ENCODE measurements around the gene RYR1.

RYR1 gene

DNA sequence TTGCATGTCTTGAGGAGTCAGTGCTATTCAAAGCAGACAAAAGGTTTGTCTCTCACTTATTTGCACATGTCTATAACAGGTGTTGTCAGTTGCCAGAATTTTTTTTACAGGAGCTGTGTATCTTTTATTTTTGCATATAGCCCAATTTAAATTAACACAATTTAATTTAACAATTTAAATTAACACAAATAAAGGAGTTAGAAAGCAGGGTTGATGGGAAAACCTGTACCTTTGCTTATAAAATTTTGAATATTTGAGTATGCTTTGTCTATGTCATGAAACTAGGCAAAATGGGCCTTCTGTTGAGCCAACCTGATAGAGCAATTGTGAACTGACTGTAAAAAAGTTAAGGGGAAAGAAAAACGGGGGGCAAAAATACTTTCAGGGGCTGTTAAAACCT is 106.3 kb downstream of the RYR1 start:
- H2AFZ ChIP-seq (ENCODE audit: low read depth, low read length), result no peak overlapping the region
- no peaks in the 10 kb centered on the region for H3K79me2 ChIP-seq (ENCODE audit: low read length)
- H3K27ac ChIP-seq (ENCODE audit: low read length), result no peak overlapping the region
- peaks cover 19% of the 10 kb centered on the region for H3K4me1 ChIP-seq (ENCODE audit: low read length)
- H3K36me3 ChIP-seq (replicated peaks; ENCODE audit: low read depth, low read length), result peaks cover 9% of the 10 kb centered on the region
- H3K9ac ChIP-seq (ENCODE audit: low read length), result no peak overlapping the region
- H4K20me1 ChIP-seq (ENCODE audit: insufficient read depth, low read length), result no peaks in the 10 kb centered on the region
- peaks cover 6% of the 10 kb centered on the region; the same call in 1 of the 2 replicates for H3K27me3 ChIP-seq (ENCODE audit: low read depth, low read length)
- H3K9me3 ChIP-seq (ENCODE audit: insufficient read depth, low read length), result peaks cover 10% of the 10 kb centered on the region
- TF ChIP-seq EZH2phosphoT487 (IDR thresholded peaks at IDR 0.05; ENCODE audit: low read depth), result no peak
- TF ChIP-seq, protein P1, sequence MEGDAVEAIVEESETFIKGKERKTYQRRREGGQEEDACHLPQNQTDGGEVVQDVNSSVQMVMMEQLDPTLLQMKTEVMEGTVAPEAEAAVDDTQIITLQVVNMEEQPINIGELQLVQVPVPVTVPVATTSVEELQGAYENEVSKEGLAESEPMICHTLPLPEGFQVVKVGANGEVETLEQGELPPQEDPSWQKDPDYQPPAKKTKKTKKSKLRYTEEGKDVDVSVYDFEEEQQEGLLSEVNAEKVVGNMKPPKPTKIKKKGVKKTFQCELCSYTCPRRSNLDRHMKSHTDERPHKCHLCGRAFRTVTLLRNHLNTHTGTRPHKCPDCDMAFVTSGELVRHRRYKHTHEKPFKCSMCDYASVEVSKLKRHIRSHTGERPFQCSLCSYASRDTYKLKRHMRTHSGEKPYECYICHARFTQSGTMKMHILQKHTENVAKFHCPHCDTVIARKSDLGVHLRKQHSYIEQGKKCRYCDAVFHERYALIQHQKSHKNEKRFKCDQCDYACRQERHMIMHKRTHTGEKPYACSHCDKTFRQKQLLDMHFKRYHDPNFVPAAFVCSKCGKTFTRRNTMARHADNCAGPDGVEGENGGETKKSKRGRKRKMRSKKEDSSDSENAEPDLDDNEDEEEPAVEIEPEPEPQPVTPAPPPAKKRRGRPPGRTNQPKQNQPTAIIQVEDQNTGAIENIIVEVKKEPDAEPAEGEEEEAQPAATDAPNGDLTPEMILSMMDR (IDR thresholded peaks at IDR 0.05; ENCODE audit: low read depth, low read length), result no peak
- H3K4me2 ChIP-seq (ENCODE audit: low read length), result no peak overlapping the region
- no peak overlapping the region for H3K4me3 ChIP-seq (ENCODE audit: low read length)

DNA sequence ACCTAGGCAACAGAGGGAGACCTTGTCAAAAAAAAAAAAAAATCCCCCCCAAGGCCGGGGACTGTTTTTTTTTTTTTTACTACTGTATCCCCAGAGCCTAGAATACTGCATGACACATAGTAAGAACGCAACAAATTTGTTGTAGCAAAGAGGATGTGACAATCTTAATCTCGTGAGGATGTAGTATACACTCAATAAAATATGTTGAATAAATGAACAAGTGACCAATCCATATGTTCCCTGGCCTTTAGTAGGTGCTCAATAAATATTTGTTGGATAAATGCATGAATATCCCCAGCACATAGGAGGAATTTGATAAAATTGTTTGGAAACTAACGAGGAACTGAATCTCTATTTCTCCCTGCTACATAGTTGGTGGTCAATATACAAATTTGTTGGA is 108.5 kb downstream of the RYR1 start:
- no peak overlapping the region for H3K4me2 ChIP-seq (ENCODE audit: low read length)
- H3K27me3 ChIP-seq (ENCODE audit: low read depth, low read length), result no peaks in the 10 kb centered on the region
- no peak overlapping the region for H3K27ac ChIP-seq (ENCODE audit: low read length)
- H3K79me2 ChIP-seq (ENCODE audit: low read length), result no peaks in the 10 kb centered on the region
- peaks cover 26% of the 10 kb centered on the region for H3K4me1 ChIP-seq (ENCODE audit: low read length)
- H4K20me1 ChIP-seq (ENCODE audit: insufficient read depth, low read length), result no peaks in the 10 kb centered on the region
- H3K9me3 ChIP-seq (ENCODE audit: insufficient read depth, low read length), result no peaks in the 10 kb centered on the region
- no peak overlapping the region for H3K4me3 ChIP-seq (ENCODE audit: low read length)
- no peaks in the 10 kb centered on the region for H3K36me3 ChIP-seq (replicated peaks; ENCODE audit: low read depth, low read length)
- TF ChIP-seq, protein P1 (IDR thresholded peaks at IDR 0.05; ENCODE audit: low read depth, low read length), result no peak
- no peak for TF ChIP-seq EZH2phosphoT487 (IDR thresholded peaks at IDR 0.05; ENCODE audit: low read depth)
- no peak overlapping the region for H3K9ac ChIP-seq (ENCODE audit: low read length)
- no peak overlapping the region for H2AFZ ChIP-seq (ENCODE audit: low read depth, low read length)

DNA sequence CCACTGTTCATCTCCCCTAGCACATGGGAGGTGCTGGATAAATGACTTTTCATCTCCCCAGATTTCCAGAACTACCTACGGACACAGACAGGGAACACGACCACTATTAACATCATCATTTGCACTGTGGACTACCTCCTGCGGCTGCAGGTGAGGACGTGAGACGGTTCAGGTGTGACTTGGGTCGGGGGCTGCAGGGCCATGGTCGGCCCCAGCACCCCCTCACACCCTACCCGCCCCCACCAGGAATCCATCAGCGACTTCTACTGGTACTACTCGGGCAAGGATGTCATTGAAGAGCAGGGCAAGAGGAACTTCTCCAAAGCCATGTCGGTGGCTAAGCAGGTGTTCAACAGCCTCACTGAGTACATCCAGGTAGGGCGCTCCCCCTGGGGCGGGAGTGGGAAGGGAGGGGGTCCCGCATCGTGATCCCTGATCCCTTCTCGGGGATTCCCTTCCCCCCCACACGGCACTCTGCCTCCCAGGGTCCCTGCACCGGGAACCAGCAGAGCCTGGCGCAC is 109.9 kb downstream of the RYR1 start:
- Histone ChIP-seq H3K4me2 (ENCODE audit: low read length) (peak overlapping the region; percentile 86; the same call in 1 of the 2 replicates), H2AFZ (ENCODE audit: low read depth, low read length) (no peak overlapping the region), H3K4me1 (ENCODE audit: low read length) (peaks cover 39% of the 10 kb centered on the region), H3K9ac (ENCODE audit: low read length) (no peak overlapping the region), H3K27ac (ENCODE audit: low read length) (no peak overlapping the region), H4K20me1 (ENCODE audit: insufficient read depth, low read length) (no peaks in the 10 kb centered on the region), H3K27me3 (ENCODE audit: low read depth, low read length) (peaks cover 6% of the 10 kb centered on the region; the same call in 1 of the 2 replicates), H3K4me3 (ENCODE audit: low read length) (peak overlapping the region; percentile 74), H3K36me3 (replicated peaks; ENCODE audit: low read depth, low read length) (no peaks in the 10 kb centered on the region), H3K79me2 (ENCODE audit: low read length) (no peaks in the 10 kb centered on the region), H3K9me3 (ENCODE audit: insufficient read depth, low read length) (no peaks in the 10 kb centered on the region)
- TF ChIP-seq, protein P1 (IDR thresholded peaks at IDR 0.05; ENCODE audit: low read depth, low read length), result no peak
- no peak for TF ChIP-seq EZH2phosphoT487 (IDR thresholded peaks at IDR 0.05; ENCODE audit: low read depth)

DNA sequence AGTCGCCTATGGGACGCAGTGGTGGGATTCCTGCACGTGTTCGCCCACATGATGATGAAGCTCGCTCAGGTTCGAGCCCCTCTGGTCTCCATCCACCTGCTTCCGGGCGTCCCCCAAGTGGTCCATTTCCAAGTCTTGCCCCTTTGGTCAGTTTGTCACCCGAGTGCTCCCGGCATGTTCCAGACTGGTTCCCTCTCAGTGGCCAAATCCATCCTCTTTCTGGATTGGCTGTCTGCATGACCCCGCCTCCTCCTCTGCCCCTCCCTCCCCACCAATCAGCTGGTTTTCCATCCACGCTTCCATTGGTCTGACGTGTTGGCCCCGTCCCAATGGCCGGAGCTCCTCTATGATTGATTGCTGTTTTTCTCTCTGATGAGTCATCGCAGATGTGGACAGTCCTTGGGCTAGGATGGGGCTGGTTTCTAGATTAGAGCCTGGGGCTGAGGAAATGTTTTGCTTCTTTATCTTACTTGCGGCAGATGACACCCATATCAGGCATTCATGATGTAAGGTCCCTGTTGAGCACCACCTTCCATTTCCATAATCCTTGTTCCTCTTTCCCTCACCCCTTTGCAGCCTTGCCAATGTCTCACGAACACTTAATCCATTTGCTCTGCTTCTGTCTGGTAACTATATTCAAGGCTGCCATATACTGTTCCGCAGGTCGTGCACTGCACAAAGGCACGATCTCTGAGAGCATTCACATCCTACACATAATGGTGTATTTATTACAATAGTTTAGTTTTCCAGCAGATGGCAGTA is 110.5 kb downstream of the RYR1 start:
- no peaks in the 10 kb centered on the region for H4K20me1 ChIP-seq (ENCODE audit: insufficient read depth, low read length)
- H3K4me2 ChIP-seq (ENCODE audit: low read length), result peak overlapping the region; percentile 86
- TF ChIP-seq EZH2phosphoT487 (IDR thresholded peaks at IDR 0.05; ENCODE audit: low read depth), result no peak
- TF ChIP-seq, protein P1 (IDR thresholded peaks at IDR 0.05; ENCODE audit: low read depth, low read length), result peak; percentile 94
- peak overlapping the region; percentile 76 for H2AFZ ChIP-seq (ENCODE audit: low read depth, low read length)
- H3K9me3 ChIP-seq (ENCODE audit: insufficient read depth, low read length), result no peaks in the 10 kb centered on the region
- peak overlapping the region; percentile 50 for H3K9ac ChIP-seq (ENCODE audit: low read length)
- H3K4me3 ChIP-seq (ENCODE audit: low read length), result peak overlapping the region; percentile 74
- peaks cover 6% of the 10 kb centered on the region; the same call in 1 of the 2 replicates for H3K27me3 ChIP-seq (ENCODE audit: low read depth, low read length)
- no peaks in the 10 kb centered on the region for H3K79me2 ChIP-seq (ENCODE audit: low read length)
- H3K36me3 ChIP-seq (replicated peaks; ENCODE audit: low read depth, low read length), result no peaks in the 10 kb centered on the region
- peak overlapping the region; percentile 28 for H3K27ac ChIP-seq (ENCODE audit: low read length)
- peaks cover 33% of the 10 kb centered on the region for H3K4me1 ChIP-seq (ENCODE audit: low read length)

Data from OCI-LY3 (cell line).